ENCODE data around the gene GPR183.

Gene GPR183

GRCh38 chr13:99346335-99347042, 39.3 kb upstream of the GPR183 start:
- no peak overlapping the region for H2AFZ ChIP-seq (ENCODE audit: low read depth, low read length, severe bottlenecking)
- no peaks in the 10 kb centered on the region for H3K9me2 ChIP-seq (replicated peaks; ENCODE audit: insufficient read depth, low read length)
- no peaks in the 10 kb centered on the region for H4K20me1 ChIP-seq (ENCODE audit: low read depth, low read length)
- no peak overlapping the region for H3K9ac ChIP-seq (ENCODE audit: low read length)
- H3K9me3 ChIP-seq (ENCODE audit: insufficient read depth, low read length): no peaks in the 10 kb centered on the region
- no peaks in the 10 kb centered on the region for H3F3A ChIP-seq (ENCODE audit: insufficient read depth)
- no peak overlapping the region for H3K4me3 ChIP-seq (ENCODE audit: insufficient read depth, low read length, poor library complexity, severe bottlenecking)
- no peaks in the 10 kb centered on the region for H3K79me2 ChIP-seq (ENCODE audit: insufficient read depth, low read length)
- no peak for TF ChIP-seq EZH2phosphoT487 (conservative IDR thresholded peaks at IDR 0.05; ENCODE audit: low read length)
- TF ChIP-seq CTCF (IDR thresholded peaks at IDR 0.05; ENCODE audit: insufficient read depth, low read length, poor library complexity, severe bottlenecking): no peak
- H3K27ac ChIP-seq (ENCODE audit: low read depth, low read length): no peak overlapping the region
- H3K27me3 ChIP-seq (ENCODE audit: low read length): no peaks in the 10 kb centered on the region
- no peak overlapping the region for H3K4me2 ChIP-seq (ENCODE audit: low read depth, low read length, poor library complexity, severe bottlenecking)
- H3K36me3 ChIP-seq (ENCODE audit: low read length): no peaks in the 10 kb centered on the region; the same call in 1 of the 2 replicates

GRCh38 chr13:99345345-99345744, 38.1 kb upstream of the GPR183 start:
- no peaks in the 10 kb centered on the region; the same call in 1 of the 2 replicates for H3K36me3 ChIP-seq (ENCODE audit: low read length)
- no peaks in the 10 kb centered on the region for H3F3A ChIP-seq (ENCODE audit: insufficient read depth)
- H3K4me3 ChIP-seq (ENCODE audit: insufficient read depth, low read length, poor library complexity, severe bottlenecking): no peak overlapping the region
- no peaks in the 10 kb centered on the region for H4K20me1 ChIP-seq (ENCODE audit: low read depth, low read length)
- H3K27me3 ChIP-seq (ENCODE audit: low read length): no peaks in the 10 kb centered on the region
- H3K4me2 ChIP-seq (ENCODE audit: low read depth, low read length, poor library complexity, severe bottlenecking): no peak overlapping the region
- H3K79me2 ChIP-seq (ENCODE audit: insufficient read depth, low read length): no peaks in the 10 kb centered on the region
- TF ChIP-seq CTCF (IDR thresholded peaks at IDR 0.05; ENCODE audit: insufficient read depth, low read length, poor library complexity, severe bottlenecking) (no peak), EZH2phosphoT487 (conservative IDR thresholded peaks at IDR 0.05; ENCODE audit: low read length) (no peak)
- no peaks in the 10 kb centered on the region for H3K9me2 ChIP-seq (replicated peaks; ENCODE audit: insufficient read depth, low read length)
- no peak overlapping the region for H2AFZ ChIP-seq (ENCODE audit: low read depth, low read length, severe bottlenecking)
- no peak overlapping the region for H3K27ac ChIP-seq (ENCODE audit: low read depth, low read length)
- H3K9ac ChIP-seq (ENCODE audit: low read length): no peak overlapping the region
- no peaks in the 10 kb centered on the region for H3K9me3 ChIP-seq (ENCODE audit: insufficient read depth, low read length)

- no peaks in the 10 kb centered on the region for H3K9me2 ChIP-seq (replicated peaks; ENCODE audit: insufficient read depth, low read length)
- no peaks in the 10 kb centered on the region for H3K79me2 ChIP-seq (ENCODE audit: insufficient read depth, low read length)
- H4K20me1 ChIP-seq (ENCODE audit: low read depth, low read length): no peaks in the 10 kb centered on the region
- H3K36me3 ChIP-seq (ENCODE audit: low read length): no peaks in the 10 kb centered on the region; the same call in 1 of the 2 replicates
- no peak overlapping the region for H3K9ac ChIP-seq (ENCODE audit: low read length)
- TF ChIP-seq CTCF (IDR thresholded peaks at IDR 0.05; ENCODE audit: insufficient read depth, low read length, poor library complexity, severe bottlenecking): no peak
- TF ChIP-seq EZH2phosphoT487 (conservative IDR thresholded peaks at IDR 0.05; ENCODE audit: low read length): no peak
- H3K4me2 ChIP-seq (ENCODE audit: low read depth, low read length, poor library complexity, severe bottlenecking): no peak overlapping the region
- H3K9me3 ChIP-seq (ENCODE audit: insufficient read depth, low read length): no peaks in the 10 kb centered on the region
- no peak overlapping the region for H2AFZ ChIP-seq (ENCODE audit: low read depth, low read length, severe bottlenecking)
- H3K27ac ChIP-seq (ENCODE audit: low read depth, low read length): no peak overlapping the region
- no peak overlapping the region for H3K4me3 ChIP-seq (ENCODE audit: insufficient read depth, low read length, poor library complexity, severe bottlenecking)
- no peaks in the 10 kb centered on the region for H3K27me3 ChIP-seq (ENCODE audit: low read length)
- H3F3A ChIP-seq (ENCODE audit: insufficient read depth): no peaks in the 10 kb centered on the region
Measured at GRCh38 chr13:99344610-99345208, 37.5 kb upstream of the GPR183 start.
